HL-60 (cell line): ENCODE data around the gene A3GALT2.

Source experiments
- DNase-seq, 2 experiments: peaks; one replicate each; pipeline ENCODE4 v3.0.0-alpha.2; 2010 to 2020; ENCODE audit warnings: low read depth in 1 of 2, low spot score in 1 of 2
- H3K27ac ChIP-seq: fragments of 250-450 bp; sonication (Bioruptor Pico); replicated peaks from 2 replicates; pipeline ENCODE4 v1.5.1; 2020; ENCODE audit warnings: mild to moderate bottlenecking, moderate library complexity
- H3K27me3 ChIP-seq: fragments of 250-450 bp; sonication (Bioruptor Pico); 2 replicates; pipeline ENCODE4 v1.5.1; 2021; ENCODE audit warnings: mild to moderate bottlenecking, moderate library complexity; ENCODE audit not compliant: insufficient read depth, poor library complexity, severe bottlenecking
- H3K4me3 ChIP-seq: replicated peaks from 2 replicates; pipeline ENCODE4 v1.5.1; 2011; ENCODE audit warnings: mild to moderate bottlenecking, control low read depth, low read length; ENCODE audit not compliant: insufficient read depth
- CTCF ChIP-seq: IDR thresholded peaks from one replicate; pipeline ENCODE4 v1.5.1; 2011; ENCODE audit warnings: low read length, control low read depth, inconsistent platforms; ENCODE audit not compliant: insufficient read depth
- GABPA ChIP-seq: IDR thresholded peaks from 2 replicates; pipeline ENCODE4 v1.6.1; 2012; ENCODE audit warnings: low read depth
- POLR2AphosphoS5 ChIP-seq: IDR thresholded peaks from 2 replicates; pipeline ENCODE4 v1.6.1; 2012; ENCODE audit warnings: low read depth
- REST ChIP-seq: IDR thresholded peaks from 2 replicates; pipeline ENCODE4 v1.6.1; 2012; ENCODE audit warnings: low read depth; ENCODE audit not compliant: insufficient replicate concordance
- SPI1 ChIP-seq: IDR thresholded peaks from 2 replicates; pipeline ENCODE4 v1.6.1; 2012; ENCODE audit warnings: low read depth, mild to moderate bottlenecking, borderline replicate concordance

The A3GALT2 gene

GRCh38 chr1:33351281-33351660 lies 30.4 kb upstream of the A3GALT2 start:
- TF ChIP-seq CTCF (no peak), REST (no peak), SPI1 (no peak), GABPA (no peak), POLR2AphosphoS5 (no peak)
- Histone ChIP-seq H3K27me3 (no peaks in the 10 kb centered on the region), H3K4me3 (no peak overlapping the region)

GRCh38 chr1:33350611-33351280 lies 29.8 kb upstream of the A3GALT2 start:
- TF ChIP-seq REST (no peak), SPI1 (no peak), CTCF (no peak), GABPA (no peak), POLR2AphosphoS5 (no peak)
- DNase-seq: no peak
- H3K27ac ChIP-seq: peak overlapping the region; percentile 97
- no peaks in the 10 kb centered on the region for H3K27me3 ChIP-seq
- H3K4me3 ChIP-seq: peak overlapping the region; percentile 23

More at GRCh38 chr1:33351281-33351660, 30.4 kb upstream of the A3GALT2 start:
- DNase-seq: no peak
- H3K27ac ChIP-seq: no peak overlapping the region

- TF ChIP-seq SPI1: peak; percentile 95
- TF ChIP-seq POLR2AphosphoS5: peak; percentile 69
- TF ChIP-seq REST: no peak
- no peak for TF ChIP-seq CTCF
These were observed 29.1 kb upstream of the A3GALT2 start for GRCh38 chr1:33349778-33350610.

More at GRCh38 chr1:33349778-33350610, 29.1 kb upstream of the A3GALT2 start:
- peak in 1 of 2 experiments; percentile 87 for DNase-seq
- Histone ChIP-seq H3K4me3 (peak overlapping the region; percentile 23), H3K27me3 (no peaks in the 10 kb centered on the region), H3K27ac (peak overlapping the region; percentile 97)
